SIG-M5 treated with dmso at 0.1 percent for 504 hours (cell line): ENCODE results near the gene MMAB.
"Not testable (repeated sequence)": the region's sequence is repeated elsewhere in the genome, so short reads cannot be mapped to it uniquely, and the experiment has no call there.

ENCODE experiments used
- DNase-seq: peaks from one replicate; lab custom pipeline; 2025; ENCODE audit not compliant: unreplicated experiment; lab: John Stamatoyannopoulos, UW

The MMAB gene

GRCh38 chr12:109604132-109604585 is 30.9 kb upstream of the MMAB start:
- DNase-seq = no peak

DNA sequence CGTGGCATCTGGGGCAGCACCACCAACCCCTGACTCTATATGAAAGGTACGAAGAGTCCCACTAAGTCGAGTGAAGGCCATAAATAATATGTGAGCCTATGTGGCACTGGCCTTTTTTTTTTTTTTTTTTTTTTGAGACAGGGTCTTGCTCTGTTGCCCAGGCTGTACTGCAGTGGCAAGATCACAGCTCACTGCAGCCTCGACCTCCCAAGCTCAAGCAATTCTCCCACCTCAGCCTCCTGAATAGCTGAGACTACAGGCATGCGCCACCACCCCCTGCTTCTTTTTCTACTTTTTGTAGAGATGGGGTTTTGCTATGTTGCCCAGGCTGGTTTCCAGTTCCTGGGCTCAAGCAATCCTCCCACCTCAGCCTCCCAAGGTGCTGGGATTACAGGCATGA is 28.8 kb upstream of the MMAB start:
- DNase-seq = not testable (repeated sequence)

DNA sequence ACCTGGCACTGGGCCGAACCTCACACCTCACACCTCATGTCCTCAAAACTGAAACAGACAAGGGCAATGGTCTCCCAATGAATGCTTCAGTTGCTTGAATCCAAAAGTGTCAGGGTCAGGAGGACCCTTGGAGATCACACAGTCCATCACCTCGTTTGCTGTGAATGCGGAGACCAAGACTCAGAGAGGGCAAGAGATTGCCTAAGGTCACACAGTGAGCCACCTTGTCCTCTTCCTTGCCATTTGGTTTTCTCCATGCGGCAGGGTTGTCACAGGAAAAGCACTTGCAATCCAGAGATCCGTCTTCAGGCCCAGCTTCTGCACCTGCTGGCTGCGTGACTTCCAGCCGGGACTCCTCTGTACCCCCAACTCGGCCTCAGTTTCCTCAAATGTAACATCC is 28.3 kb upstream of the MMAB start:
- no peak for DNase-seq

- DNase-seq = no peak
These were observed 27.7 kb upstream of the MMAB start for GRCh38 chr12:109600995-109601394.

GRCh38 chr12:109600481-109600880 is 27.2 kb upstream of the MMAB start:
- no peak for DNase-seq

- DNase-seq = no peak
These were observed 25.8 kb upstream of the MMAB start for GRCh38 chr12:109599087-109599486.

DNA sequence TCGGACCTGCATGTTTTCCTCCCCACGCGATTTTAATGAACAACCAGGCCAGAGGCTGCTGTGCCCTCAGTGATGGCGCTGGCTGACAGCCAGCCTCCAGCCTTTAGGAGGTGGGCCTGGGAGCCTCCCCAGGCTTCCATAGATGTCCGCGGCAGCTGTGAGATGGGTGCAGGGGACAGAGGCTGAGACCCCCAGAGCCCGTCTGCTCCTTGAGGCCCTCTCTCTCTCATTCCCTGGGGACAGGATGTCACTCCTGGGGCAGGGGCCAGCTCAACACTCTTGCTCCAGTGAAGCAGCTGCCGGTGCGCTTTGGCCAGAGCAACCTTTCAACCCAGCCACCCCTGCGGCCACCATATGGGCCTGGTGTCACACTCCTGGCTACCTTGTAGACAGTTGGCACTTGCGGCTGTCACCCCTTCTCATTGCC is 25.1 kb upstream of the MMAB start:
- DNase-seq = no peak

DNA sequence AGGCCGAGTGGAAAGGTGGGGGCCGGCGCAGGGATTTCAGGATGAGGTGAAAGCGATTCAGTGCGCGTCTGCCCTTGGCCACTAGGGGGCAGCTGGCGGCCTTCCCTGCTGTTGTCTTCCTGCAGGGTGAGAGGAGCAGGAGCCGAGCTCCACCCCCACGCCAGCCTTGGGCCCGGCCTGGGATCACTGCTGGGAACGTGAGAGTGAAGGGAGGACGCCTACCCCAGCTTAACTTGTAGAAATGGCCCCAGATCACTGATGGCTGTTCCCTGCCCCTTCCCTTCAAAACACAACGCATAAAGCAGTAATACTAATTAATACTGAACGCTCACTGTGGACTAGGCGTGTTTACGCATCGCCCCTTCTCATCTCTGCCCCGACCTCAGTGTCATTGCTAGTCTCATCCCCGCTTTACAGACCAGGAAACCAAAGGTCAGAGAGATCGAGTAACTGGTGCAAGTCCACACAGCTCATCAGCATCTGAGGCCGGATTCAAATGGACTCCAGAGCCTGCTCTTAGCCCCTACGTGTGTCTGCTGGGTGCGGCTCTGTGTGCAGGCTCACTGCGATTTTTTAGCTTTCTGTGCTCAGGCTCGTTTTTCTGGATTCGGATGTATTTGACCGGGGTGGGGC is 24.6 kb upstream of the MMAB start:
- DNase-seq = peak; percentile 49

GRCh38 chr12:109597414-109597794 is 24.1 kb upstream of the MMAB start:
- no peak for DNase-seq

GRCh38 chr12:109596418-109597244 is 23.3 kb upstream of the MMAB start:
- no peak for DNase-seq

DNA sequence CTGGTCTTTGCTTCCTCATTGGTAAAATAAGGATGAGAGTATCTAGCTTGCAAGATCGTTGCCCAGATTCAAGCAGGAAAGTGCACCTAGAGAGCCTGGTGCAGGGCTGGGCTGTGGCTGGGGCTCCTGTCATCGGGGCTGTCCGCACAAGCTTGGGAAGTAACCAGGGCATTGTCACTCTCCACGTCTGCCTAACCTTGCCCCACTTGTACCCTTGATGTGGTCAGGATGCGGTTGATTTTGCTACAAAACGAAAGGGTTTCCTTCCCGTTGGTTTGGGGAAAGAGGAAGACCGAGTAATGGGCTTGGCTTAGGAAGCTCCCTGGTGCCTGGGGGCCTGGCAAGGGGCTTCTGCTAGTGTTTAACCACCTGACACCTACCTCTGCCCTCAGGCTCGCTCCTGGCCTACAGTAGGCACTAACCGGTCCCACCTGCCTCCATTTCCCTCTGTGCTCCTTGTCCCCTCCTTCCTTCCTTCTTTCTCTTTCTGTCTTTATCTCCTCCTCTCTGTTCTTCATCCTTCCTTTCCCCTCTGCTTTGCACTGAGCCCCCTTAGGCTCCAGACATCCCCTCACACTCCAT is 22.1 kb upstream of the MMAB start:
- peak; percentile 30 for DNase-seq

GRCh38 chr12:109594556-109595317 is 21.4 kb upstream of the MMAB start:
- no peak for DNase-seq

GRCh38 chr12:109592905-109593272 is 19.6 kb upstream of the MMAB start:
- no peak for DNase-seq

- DNase-seq = no peak
These were observed 19.0 kb upstream of the MMAB start for GRCh38 chr12:109592195-109592904.

DNA sequence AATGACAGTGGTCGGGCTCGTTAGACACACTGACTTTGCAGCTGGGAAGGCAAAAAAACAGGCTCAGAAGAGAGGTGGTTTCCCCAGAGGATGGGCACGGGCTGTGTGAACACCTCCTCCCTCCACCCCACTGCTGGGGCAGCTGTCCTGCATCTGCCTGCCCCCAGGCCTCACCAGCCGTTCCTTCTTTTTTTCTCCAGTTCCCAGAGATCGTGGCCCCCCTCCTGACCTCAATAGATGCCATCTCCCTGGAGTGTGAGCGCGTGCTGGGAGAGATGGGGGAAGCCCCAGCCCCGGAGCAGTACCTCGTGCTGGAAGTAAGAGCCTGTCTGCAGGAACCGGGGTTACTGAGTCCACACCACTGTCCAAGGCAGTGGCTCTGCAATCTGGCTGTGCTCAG is 17.7 kb upstream of the MMAB start:
- no peak for DNase-seq

DNA sequence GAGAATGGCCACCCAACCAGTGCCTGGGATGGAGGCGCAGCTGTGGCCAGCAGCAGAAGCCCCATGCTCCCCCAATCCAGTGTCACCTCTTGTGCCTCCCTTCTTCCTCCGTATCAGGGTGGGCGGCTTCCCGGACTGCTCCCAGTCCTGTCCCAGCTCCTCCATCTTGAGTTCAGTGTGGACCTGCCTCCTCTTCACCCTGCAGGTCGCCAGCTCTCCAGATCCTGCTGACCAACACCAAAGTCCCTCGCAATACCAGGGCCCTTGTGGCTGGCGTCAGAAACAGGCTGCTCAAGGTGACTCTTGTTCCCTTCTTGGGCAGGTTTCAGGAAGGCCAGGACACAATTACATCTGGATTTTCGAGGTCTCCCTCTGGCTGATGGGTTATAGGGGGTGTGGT is 17.3 kb upstream of the MMAB start:
- no peak for DNase-seq

DNA sequence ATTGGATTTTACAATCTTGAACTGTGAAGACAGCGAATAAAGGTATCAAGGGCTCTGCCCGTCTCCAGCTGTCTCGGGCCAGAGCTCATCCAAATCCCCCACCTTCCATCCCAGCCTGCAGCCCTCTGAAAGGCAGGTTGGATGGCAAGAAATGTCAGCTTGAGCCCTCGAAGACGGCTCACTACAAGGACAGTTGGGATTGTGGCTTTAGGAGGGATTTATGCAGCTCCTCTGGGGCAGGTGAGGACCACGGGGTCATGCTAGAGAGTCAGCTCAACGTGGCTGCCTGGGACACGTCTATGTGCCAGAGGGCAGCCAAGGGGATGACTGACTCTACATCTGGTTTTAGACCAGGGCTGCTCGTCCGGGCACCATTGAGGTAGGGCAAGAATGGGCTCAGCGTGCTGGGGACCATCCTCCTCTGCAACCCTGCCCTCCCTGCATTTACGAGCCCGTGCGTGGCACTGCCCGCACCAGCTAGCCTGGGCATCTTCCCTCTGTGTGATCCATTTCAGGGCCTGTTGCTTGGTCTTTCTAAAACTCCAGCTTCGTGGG is 16.5 kb upstream of the MMAB start:
- no peak for DNase-seq

- no peak for DNase-seq
These were observed 15.9 kb upstream of the MMAB start for GRCh38 chr12:109589240-109589590.

- DNase-seq = no peak
These were observed 15.3 kb upstream of the MMAB start for GRCh38 chr12:109588461-109589239.

- no peak for DNase-seq
These were observed 14.6 kb upstream of the MMAB start for GRCh38 chr12:109587921-109588320.
